Measurements from ENCODE around the gene CEP131. TPM values are rescaled to one million over a fixed set of nuclear protein-coding genes. Genes with fewer than 3 reads are reported as not detected.

CEP131 gene
- total RNA-seq, 4 donors from 2014 or later = 3.5 to 77.6 (median 9.8) TPM

DNA sequence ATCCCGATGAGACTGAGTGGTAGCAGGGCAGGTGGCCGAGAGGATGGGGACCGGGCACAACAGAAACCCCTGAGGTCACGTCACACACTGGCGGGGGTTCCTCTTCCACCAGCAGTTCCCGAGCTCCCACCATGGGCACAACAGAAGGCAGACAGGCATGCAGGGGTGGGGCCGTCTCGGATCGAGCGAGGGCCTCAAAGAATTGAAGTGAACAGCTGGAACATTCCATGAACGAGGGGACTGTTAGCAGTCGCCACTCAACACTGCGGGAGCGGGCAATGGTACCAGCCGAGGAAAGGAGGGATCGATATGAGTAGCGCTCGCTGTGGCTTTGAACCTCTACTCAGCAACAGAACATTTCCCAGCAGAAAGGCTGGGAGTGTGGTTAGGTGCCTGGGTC, 5.3 kb downstream of the CEP131 start:
- no peak for TF ChIP-seq POLR2A (IDR thresholded peaks at IDR 0.05)
- TF ChIP-seq, protein P1, sequence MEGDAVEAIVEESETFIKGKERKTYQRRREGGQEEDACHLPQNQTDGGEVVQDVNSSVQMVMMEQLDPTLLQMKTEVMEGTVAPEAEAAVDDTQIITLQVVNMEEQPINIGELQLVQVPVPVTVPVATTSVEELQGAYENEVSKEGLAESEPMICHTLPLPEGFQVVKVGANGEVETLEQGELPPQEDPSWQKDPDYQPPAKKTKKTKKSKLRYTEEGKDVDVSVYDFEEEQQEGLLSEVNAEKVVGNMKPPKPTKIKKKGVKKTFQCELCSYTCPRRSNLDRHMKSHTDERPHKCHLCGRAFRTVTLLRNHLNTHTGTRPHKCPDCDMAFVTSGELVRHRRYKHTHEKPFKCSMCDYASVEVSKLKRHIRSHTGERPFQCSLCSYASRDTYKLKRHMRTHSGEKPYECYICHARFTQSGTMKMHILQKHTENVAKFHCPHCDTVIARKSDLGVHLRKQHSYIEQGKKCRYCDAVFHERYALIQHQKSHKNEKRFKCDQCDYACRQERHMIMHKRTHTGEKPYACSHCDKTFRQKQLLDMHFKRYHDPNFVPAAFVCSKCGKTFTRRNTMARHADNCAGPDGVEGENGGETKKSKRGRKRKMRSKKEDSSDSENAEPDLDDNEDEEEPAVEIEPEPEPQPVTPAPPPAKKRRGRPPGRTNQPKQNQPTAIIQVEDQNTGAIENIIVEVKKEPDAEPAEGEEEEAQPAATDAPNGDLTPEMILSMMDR (IDR thresholded peaks at IDR 0.05) = no peak
- Histone ChIP-seq H3K4me1 (peaks cover 0 to 11% (median 10%) of the 10 kb centered on the region in 4 donors), H3K27ac (no peak overlapping the region), H3K9me3 (no peaks in the 10 kb centered on the region), H3K4me3 (no peak overlapping the region), H3K36me3 (no peaks in the 10 kb centered on the region), H3K27me3 (no peaks in the 10 kb centered on the region)
- no peak for DNase-seq

GRCh38 chr17:81213978-81214377, 8.8 kb downstream of the CEP131 start:
- no peaks in the 10 kb centered on the region for H3K9me3 ChIP-seq
- no peak overlapping the region for H3K27ac ChIP-seq
- H3K4me1 ChIP-seq = no peaks in the 10 kb centered on the region
- H3K27me3 ChIP-seq = no peaks in the 10 kb centered on the region
- no peak for TF ChIP-seq POLR2A (IDR thresholded peaks at IDR 0.05)
- TF ChIP-seq, protein P1 (IDR thresholded peaks at IDR 0.05) = no peak
- no peak overlapping the region for H3K4me3 ChIP-seq
- DNase-seq = no peak
- H3K36me3 ChIP-seq = no peaks in the 10 kb centered on the region

DNA sequence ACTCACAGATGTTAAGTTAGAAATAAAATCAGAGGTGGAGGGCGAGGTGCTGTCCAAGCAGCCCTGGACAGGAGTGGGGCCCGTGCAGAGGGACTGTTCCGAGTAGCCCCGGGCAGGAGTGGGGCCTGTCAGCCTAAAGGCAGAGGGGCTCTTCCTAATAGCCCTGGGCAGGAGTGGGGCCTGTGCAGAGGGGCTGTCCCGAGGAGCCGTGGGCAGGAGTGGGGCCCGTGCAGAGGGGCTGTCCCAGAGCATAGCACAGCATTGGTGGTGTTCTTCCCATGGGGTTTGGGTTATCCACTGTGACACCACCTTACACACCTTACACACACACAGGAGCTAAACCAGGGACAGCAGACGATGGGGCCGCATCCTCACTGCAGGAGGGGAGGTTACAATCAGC, 10.4 kb downstream of the CEP131 start:
- H3K9me3 ChIP-seq = no peaks in the 10 kb centered on the region
- H3K27me3 ChIP-seq = no peaks in the 10 kb centered on the region
- H3K4me3 ChIP-seq = no peak overlapping the region
- no peak for DNase-seq
- TF ChIP-seq POLR2A (IDR thresholded peaks at IDR 0.05) = no peak
- TF ChIP-seq, protein P1 (IDR thresholded peaks at IDR 0.05) = no peak
- H3K36me3 ChIP-seq = no peaks in the 10 kb centered on the region
- H3K27ac ChIP-seq = no peak overlapping the region
- H3K4me1 ChIP-seq = no peaks in the 10 kb centered on the region

GRCh38 chr17:81210868-81211267, 11.9 kb downstream of the CEP131 start:
- Histone ChIP-seq H3K4me3 (no peak overlapping the region), H3K27me3 (no peaks in the 10 kb centered on the region), H3K36me3 (no peaks in the 10 kb centered on the region), H3K9me3 (no peaks in the 10 kb centered on the region), H3K4me1 (no peaks in the 10 kb centered on the region), H3K27ac (no peak overlapping the region)
- no peak for TF ChIP-seq POLR2A (IDR thresholded peaks at IDR 0.05)
- TF ChIP-seq, protein P1 (IDR thresholded peaks at IDR 0.05) = no peak
- no peak for DNase-seq

GRCh38 chr17:81210466-81210865, 12.3 kb downstream of the CEP131 start:
- Histone ChIP-seq H3K27ac (no peak overlapping the region), H3K4me1 (no peaks in the 10 kb centered on the region), H3K9me3 (no peaks in the 10 kb centered on the region), H3K27me3 (no peaks in the 10 kb centered on the region), H3K36me3 (no peaks in the 10 kb centered on the region), H3K4me3 (no peak overlapping the region)
- DNase-seq = no peak
- no peak for TF ChIP-seq POLR2A (IDR thresholded peaks at IDR 0.05)
- TF ChIP-seq, protein P1 (IDR thresholded peaks at IDR 0.05) = no peak

DNA sequence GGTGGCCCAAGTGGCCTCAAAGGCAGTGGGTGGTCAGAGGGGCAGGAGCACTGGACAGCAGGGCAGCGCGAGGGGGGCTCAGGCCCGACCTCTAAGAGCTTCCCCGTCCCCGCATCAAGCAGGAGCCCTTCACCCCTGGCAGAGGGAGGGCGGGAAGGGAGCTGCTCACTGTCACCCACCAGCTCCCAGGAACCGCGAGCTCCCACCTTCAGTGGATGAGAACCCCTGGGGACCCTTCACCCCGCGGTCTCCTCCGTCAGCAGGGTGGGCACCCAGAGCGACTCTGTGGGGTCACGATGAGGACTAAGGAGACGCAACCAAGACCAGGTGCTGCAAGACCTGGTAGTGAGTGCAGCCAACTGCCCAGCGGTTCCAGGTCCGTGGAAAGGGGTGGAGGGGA, 13.6 kb downstream of the CEP131 start:
- TF ChIP-seq, protein P1 (IDR thresholded peaks at IDR 0.05) = no peak
- no peak for TF ChIP-seq POLR2A (IDR thresholded peaks at IDR 0.05)
- DNase-seq = no peak
- no peaks in the 10 kb centered on the region for H3K27me3 ChIP-seq

More for the DNA sequence above, 13.6 kb downstream of the CEP131 start:
- Histone ChIP-seq H3K4me3 (no peak overlapping the region), H3K27ac (no peak overlapping the region), H3K4me1 (no peaks in the 10 kb centered on the region), H3K9me3 (no peaks in the 10 kb centered on the region), H3K36me3 (no peaks in the 10 kb centered on the region)
